K562 (cell line): ENCODE measurements around the gene GALNT15. TPM values are rescaled to one million over a fixed set of nuclear protein-coding genes. Genes with fewer than 3 reads are reported as not detected.

Source experiments
- ATF3 ChIP-seq, 2 experiments: fragments of 450-650 bp in 1 of 2; sonication (generic) in 1 of 2; formaldehyde crosslinking in 1 of 2; IDR thresholded peaks in 1 of 2; conservative IDR thresholded peaks in 1 of 2; 2 replicates each; pipeline versions ENCODE4 v1.6.1 to v1.8.1; 2016 to 2023; ENCODE audit warnings: mild to moderate bottlenecking in 2 of 2, moderate library complexity in 2 of 2, inconsistent platforms in 1 of 2, missing genetic modification reagents in 1 of 2
- BCL6 ChIP-seq: fragments of 250-450 bp; sonication (Bioruptor Pico); IDR thresholded peaks from 2 replicates; pipeline ENCODE4 v1.4.0; 2020
- CEBPB ChIP-seq: fragments of 450-650 bp; IDR thresholded peaks from 2 replicates; pipeline ENCODE4 v1.6.1; 2016; ENCODE audit warnings: missing genetic modification characterization, missing compliant biosample characterization
- CEBPG ChIP-seq, 3 experiments: fragments of 200-800 bp in 1 of 3; sonication (Bioruptor generic) in 1 of 3; sonication (generic) in 1 of 3; formaldehyde crosslinking in 1 of 3; IDR thresholded peaks in 2 of 3; conservative IDR thresholded peaks in 1 of 3; 2 replicates each; pipeline versions ENCODE4 v1.6.1 to v1.8.0; 2016 to 2022; ENCODE audit warnings: missing compliant biosample characterization in 2 of 3, missing genetic modification characterization in 2 of 3, mild to moderate bottlenecking in 1 of 3, missing genetic modification reagents in 1 of 3
- GMEB1 ChIP-seq: fragments of 250-450 bp; sonication (Bioruptor Pico); IDR thresholded peaks from 2 replicates; pipeline ENCODE4 v1.4.0; 2020; ENCODE audit warnings: mild to moderate bottlenecking
- HNRNPH1 ChIP-seq: fragments of 200-400 bp; formaldehyde crosslinking; optimal IDR thresholded peaks from 2 replicates; pipeline ENCODE3; 2017; ENCODE audit warnings: low read depth, mild to moderate bottlenecking, low read length, moderate library complexity
- LEF1 ChIP-seq: fragments of 450-650 bp; IDR thresholded peaks from 2 replicates; pipeline ENCODE4 v1.6.1; 2016; ENCODE audit warnings: mild to moderate bottlenecking
- MXI1 ChIP-seq: IDR thresholded peaks from 2 replicates; pipeline ENCODE4 v1.6.1; 2011; ENCODE audit warnings: low read depth, mild to moderate bottlenecking, improper control_type of control experiment, low read length
- PCBP2 ChIP-seq: fragments of 200-400 bp; formaldehyde crosslinking; IDR thresholded peaks from 2 replicates; pipeline ENCODE4 v1.6.1; 2018; ENCODE audit warnings: low read length, low read depth, mild to moderate bottlenecking, moderate library complexity; ENCODE audit not compliant: poor library complexity, severe bottlenecking
- POLR3A ChIP-seq: IDR thresholded peaks from 2 replicates; pipeline ENCODE4 v1.6.1; 2011; ENCODE audit warnings: borderline replicate concordance, mild to moderate bottlenecking, moderate library complexity; ENCODE audit not compliant: insufficient read length, insufficient read depth; ENCODE audit errors: extremely low read depth
- RBM39 ChIP-seq: fragments of 200-400 bp; formaldehyde crosslinking; optimal IDR thresholded peaks from 2 replicates; pipeline ENCODE3; 2018; ENCODE audit warnings: low read depth, low read length
- SNIP1 ChIP-seq: fragments of 450-650 bp; IDR thresholded peaks from 2 replicates; pipeline ENCODE4 v1.7.1; 2017; ENCODE audit warnings: low read depth, mild to moderate bottlenecking
- UBTF ChIP-seq, 2 experiments: IDR thresholded peaks; 2 replicates each; pipeline ENCODE4 v1.6.1; 2012; ENCODE audit warnings: improper control_type of control experiment in 2 of 2, low read depth in 2 of 2, low read length in 2 of 2, borderline replicate concordance in 1 of 2
- ZNF445 ChIP-seq: fragments of 250-450 bp; sonication (Bioruptor Pico); IDR thresholded peaks from 2 replicates; pipeline ENCODE4 v1.4.0; 2020; ENCODE audit warnings: low read depth, mild to moderate bottlenecking, moderate library complexity
- polyA plus RNA-seq, 8 experiments: library from polyadenylated mRNA; depleted of rRNA in 4 of 8; stranded (reverse) in 5 of 8; unstranded in 3 of 8; fragments of >200 nt; fragmentation: Nextera tagmentation in 2 of 8; fragmentation: Illumina TruSeq in 1 of 8; extraction: Ambion mirVana in 2 of 8; extraction: Trizol in 1 of 8; gene quantifications; 2 replicates each; pipeline versions ENCODE4 v1.2.1 to v1.2.3, GENCODE V29; 2011 to 2014; ENCODE audit warnings: inconsistent platforms in 1 of 8, missing spikeins in 1 of 8
- total RNA-seq, 7 experiments: library from RNA; depleted of rRNA in 6 of 7; stranded (reverse); fragments of >200 nt in 6 of 7; fragmentation: Illumina TruSeq in 2 of 7; extraction: Trizol in 2 of 7; gene quantifications; 2 replicates each; pipeline versions ENCODE4 v1.2.1 to v1.2.3, GENCODE V29; 2011 to 2021; ENCODE audit warnings: low replicate concordance in 1 of 7

Gene GALNT15
- total and polyA plus RNA-seq, 9 of the 15 experiments (the other 6 are each of a cell fraction or from before 2014, with no cell fraction given), result not detected

- TF ChIP-seq LEF1 (no peak), MXI1 (no peak), BCL6 (CRISPR knock-in tag) (no peak), CEBPB (tag) (peak; percentile 50), GMEB1 (no peak), ZNF445 (CRISPR knock-in tag) (no peak), SNIP1 (no peak), CEBPG (CRISPR knock-in tag; IDR thresholded peaks at IDR 0.05) (no peak), CEBPG (tag; conservative IDR thresholded peaks at IDR 0.05 in 1 of 2, IDR thresholded peaks at IDR 0.05 in 1 of 2) (peak; percentile 60 to 62; a peak in 3 of 4 replicates), PCBP2 (no peak), POLR3A (no peak), HNRNPH1 (no peak), ATF3 (IDR thresholded peaks at IDR 0.05) (peak; percentile 67), ATF3 (CRISPR knock-in tag; conservative IDR thresholded peaks at IDR 0.05) (no peak), UBTF (IDR thresholded peaks at IDR 0.05; ENCODE audit: borderline replicate concordance in 1 of 2, low read depth in 2 of 2, low read length in 2 of 2) (no peak), RBM39 (no peak)
Observed at GRCh38 chr3:16240229-16241023, 65.9 kb downstream of the GALNT15 start (continued).
